ENCODE measurements around the gene VEGFB.

Gene VEGFB

GRCh38 chr11:64247729-64248531 is 13.5 kb downstream of the VEGFB start:
- no peak for DNase-seq

- DNase-seq = no peak
Observed at GRCh38 chr11:64248578-64248977, 14.2 kb downstream of the VEGFB start.

- no peak for DNase-seq
Observed at GRCh38 chr11:64249038-64249437, 14.7 kb downstream of the VEGFB start.

GRCh38 chr11:64249563-64250414 is 15.4 kb downstream of the VEGFB start:
- DNase-seq = no peak

- DNase-seq = no peak
Observed at GRCh38 chr11:64250415-64251015, 16.1 kb downstream of the VEGFB start.

GRCh38 chr11:64251016-64251752 is 16.8 kb downstream of the VEGFB start, which contains the start of gene PLCB3:
TSS of gene PLCB3 (plus strand) at chr11:64251530. CDS start at chr11:64251650, 120 bp downstream.
- peak; percentile 72 for DNase-seq

GRCh38 chr11:64251753-64252002 is 17.3 kb downstream of the VEGFB start:
- DNase-seq = no peak

- no peak for DNase-seq
Observed at GRCh38 chr11:64252003-64252872, 17.9 kb downstream of the VEGFB start.

GRCh38 chr11:64253043-64253442 is 18.7 kb downstream of the VEGFB start:
- DNase-seq = no peak

GRCh38 chr11:64253481-64253880 is 19.1 kb downstream of the VEGFB start:
- DNase-seq = no peak

GRCh38 chr11:64254326-64254725 is 19.9 kb downstream of the VEGFB start:
- no peak for DNase-seq

GRCh38 chr11:64255135-64256128 is 21.0 kb downstream of the VEGFB start:
- no peak for DNase-seq

GRCh38 chr11:64256300-64256699 is 21.9 kb downstream of the VEGFB start:
- no peak for DNase-seq

GRCh38 chr11:64258356-64258755 is 24.0 kb downstream of the VEGFB start:
- no peak for DNase-seq

GRCh38 chr11:64258946-64259532 is 24.7 kb downstream of the VEGFB start:
- DNase-seq = no peak

- DNase-seq = no peak
Observed at GRCh38 chr11:64259533-64260067, 25.2 kb downstream of the VEGFB start.

GRCh38 chr11:64260147-64260708 is 25.8 kb downstream of the VEGFB start:
- no peak for DNase-seq

GRCh38 chr11:64261556-64262080 is 27.2 kb downstream of the VEGFB start:
- DNase-seq = no peak

- no peak for DNase-seq
Observed at GRCh38 chr11:64262271-64263002, 28.1 kb downstream of the VEGFB start.

Measured in CD4-positive, alpha-beta T cell treated with Interleukin-10 for 1 hour (primary cell).